AG08396 (cell line): ENCODE data around the gene PIMREG.

Experiments
- DNase-seq: peaks from one replicate; pipeline ENCODE4 v3.0.0; 2012; ENCODE audit warnings: low spot score, mixed read lengths

PIMREG gene

GRCh38 chr17:6498901-6499540 is 54.8 kb downstream of the PIMREG start:
- DNase-seq, result no peak
